Left renal pelvis (tissue), 4 donors: Measurements from ENCODE around the gene DLEC1. TPM values are rescaled to one million over a fixed set of nuclear protein-coding genes. Genes with fewer than 3 reads are reported as not detected.

Source experiments
- DNase-seq, 4 donors: peaks; one replicate each; pipeline ENCODE4 v3.0.0-alpha.2; 2013; ENCODE audit warnings: low read depth in 4 of 4, low spot score in 3 of 4
- polyA plus RNA-seq, 4 donors: library from polyadenylated mRNA; unstranded; fragments of 120-200 nt; gene quantifications; one replicate each; pipeline ENCODE4 v1.2.1, GENCODE V29; 2013; ENCODE audit not compliant: insufficient read length in 4 of 4

The DLEC1 gene
- polyA plus RNA-seq, 4 donors = 0.75 to 1.8 (median 1.0) TPM

DNA sequence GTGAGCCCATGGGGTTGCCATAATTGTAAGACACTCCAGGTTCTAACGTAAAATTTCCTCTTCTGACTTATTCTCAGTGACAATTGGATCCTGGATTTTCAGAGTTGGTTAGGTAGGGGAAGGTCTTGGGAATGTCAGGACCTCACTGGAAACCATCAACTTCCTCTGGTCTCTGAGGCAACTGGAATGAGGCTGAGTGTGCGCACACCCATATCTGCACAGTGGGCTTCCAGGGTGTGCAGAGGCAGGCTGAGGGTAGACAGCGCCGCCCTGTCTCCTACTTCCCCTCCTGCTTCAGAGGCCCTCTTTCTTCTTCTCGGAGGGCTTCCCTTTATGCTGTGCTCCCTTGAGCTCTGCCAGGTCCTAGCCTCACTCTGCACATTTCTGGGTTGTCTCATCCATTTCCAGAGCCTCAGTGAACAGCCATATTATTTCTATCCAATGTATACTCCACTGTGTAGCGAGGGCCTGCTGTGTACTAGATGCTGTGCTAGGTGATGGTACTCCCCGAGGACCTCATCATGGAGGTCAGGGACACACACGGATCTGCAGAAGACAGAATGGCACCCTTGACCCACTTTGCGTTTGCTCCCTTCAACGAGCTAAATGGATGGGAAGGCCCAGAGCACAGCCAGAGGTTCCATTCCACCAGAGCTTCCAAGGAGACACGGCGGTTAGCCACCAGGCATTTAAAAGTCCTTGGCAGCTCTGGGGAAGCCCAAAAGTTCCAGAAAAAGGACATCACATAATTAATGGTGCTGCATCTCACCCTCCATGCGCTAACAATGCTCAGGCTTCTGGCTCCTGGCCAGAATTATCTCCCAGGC, 79.6 kb downstream of the DLEC1 start:
- no peak for DNase-seq

DNA sequence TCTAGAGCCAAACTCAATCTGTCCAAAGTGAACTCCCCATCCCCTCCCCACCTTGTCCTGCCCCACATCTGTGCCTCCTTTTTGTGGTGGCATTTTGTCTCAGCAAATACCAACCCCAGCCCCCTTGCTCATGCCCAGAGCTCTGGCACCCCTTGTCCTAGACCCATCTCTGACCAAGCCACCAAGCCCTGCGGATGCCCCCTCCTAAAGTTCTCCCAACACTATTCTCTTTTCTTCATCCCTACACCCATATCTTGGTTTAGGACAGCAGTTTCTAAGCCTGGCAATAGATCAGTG, 80.2 kb downstream of the DLEC1 start:
- no peak for DNase-seq

DNA sequence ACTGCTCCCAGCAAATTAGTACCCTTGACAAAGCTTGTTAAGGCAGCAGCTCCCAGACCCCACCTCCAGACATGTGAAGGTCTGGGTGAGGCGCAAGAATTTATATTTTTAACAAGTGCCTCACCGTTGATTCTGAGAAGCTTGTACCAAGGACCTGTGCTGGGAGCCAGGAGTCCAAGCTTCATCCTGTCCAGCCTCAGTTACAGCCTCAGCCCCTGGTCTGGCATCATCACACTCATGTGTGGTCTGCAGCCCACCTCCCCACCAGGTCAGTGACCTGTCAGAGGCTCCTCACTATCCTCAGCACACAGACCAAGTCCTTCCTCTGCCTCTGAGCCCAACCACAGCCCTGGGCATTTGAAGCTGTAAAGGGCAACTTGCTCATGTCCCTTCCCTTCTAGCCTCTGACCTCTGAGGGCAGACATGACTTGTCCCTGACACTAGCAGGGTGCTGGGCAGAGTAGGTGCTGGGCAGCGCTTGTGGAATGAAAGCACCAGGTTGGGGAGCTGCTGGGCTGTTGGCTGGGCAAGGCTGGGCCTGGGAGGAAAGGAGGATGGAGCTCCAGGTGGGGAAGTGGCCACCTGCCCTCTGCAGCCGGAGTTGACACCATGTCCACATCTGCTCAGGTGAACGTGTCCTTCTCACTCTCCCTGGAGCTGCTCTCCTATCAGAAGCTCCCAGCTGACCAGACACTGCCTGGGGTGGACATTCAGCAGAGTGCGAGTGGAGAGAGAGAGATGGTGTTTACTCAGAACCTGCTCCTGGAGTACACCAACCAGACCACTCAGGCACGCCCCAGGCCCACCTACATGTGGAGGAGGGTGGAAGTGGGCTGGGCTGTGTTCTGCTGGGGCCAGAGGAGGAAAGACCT, 81.0 kb downstream of the DLEC1 start:
- no peak for DNase-seq

DNA sequence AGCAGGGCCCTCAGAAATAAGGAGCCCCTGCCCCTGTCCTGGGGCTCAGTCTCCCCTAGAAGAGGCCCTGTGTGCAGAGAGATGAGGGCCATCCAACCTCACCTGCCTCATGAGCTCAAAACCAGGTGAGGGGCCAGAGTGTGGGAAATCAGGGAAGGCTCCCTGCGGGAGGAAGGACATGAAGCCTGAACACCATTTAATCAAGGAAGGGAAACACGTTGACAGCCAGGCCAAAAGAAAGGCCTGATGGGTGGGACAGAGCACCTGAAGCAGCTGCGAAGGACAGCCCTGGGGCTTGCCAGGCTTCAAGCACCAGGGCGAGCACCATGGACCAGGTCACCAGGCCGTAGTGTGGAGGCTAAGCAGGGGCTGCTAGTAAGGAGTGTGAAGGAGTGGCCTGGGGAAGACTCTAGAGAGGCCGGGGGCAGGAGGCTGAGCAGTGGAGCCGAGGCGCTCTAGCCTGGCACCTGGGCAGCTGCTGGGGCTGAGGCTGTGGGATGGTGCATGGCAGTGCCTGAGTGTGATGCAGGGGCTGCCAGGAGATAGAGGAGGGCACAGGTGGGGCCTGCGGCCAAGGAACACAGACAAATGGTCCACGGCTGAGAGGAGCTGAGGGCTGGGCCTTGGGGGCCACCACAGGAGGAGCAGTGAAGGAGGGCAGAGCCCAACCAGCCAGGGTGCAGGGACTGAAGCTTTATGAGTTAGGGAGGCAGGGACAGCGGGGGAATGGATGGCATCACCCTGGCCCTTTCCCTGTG, 81.9 kb downstream of the DLEC1 start:
- no peak for DNase-seq

DNA sequence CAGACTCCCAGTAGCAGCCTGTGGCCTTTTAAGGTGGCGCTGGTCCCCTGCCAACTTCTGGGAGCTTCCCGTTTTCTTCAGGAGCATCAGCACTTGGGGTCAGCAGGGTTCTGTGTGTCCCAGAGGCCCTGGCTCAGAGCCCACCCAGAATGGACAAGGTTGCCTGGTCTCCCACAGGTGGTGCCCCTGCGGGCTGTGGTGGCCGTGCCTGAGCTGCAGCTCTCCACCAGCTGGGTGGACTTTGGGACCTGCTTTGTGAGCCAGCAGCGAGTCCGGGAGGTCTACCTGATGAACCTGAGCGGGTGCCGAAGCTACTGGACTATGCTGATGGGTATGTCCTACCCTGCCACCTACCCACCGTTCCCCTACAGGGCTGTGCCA, 82.4 kb downstream of the DLEC1 start:
- no peak for DNase-seq

DNA sequence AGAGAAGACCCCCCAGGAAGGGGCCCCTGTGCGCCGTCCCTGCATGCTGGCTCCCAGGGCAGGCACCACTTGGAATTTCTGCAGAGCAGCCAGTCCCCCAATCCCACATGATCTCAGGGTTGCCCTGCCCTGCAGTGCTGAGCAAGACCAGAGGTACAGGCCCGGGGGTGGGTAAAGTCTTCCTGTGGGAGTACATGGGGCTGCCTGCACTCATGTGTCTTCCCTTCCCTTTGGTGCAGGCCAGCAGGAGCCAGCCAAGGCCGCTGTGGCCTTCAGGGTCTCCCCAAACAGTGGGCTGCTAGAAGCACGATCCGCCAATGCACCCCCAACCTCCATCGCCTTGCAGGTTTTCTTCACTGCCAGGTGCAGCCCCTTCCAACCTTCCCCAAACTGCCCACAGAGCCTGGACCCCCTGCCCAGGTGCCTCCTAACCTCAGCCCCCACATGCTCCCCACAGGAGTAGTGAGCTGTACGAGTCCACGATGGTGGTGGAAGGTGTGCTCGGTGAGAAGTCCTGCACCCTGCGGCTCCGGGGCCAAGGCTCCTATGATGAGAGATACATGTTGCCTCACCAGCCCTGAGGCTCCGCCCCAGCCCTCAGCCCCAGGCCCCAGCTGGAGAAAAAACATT, 82.9 kb downstream of the DLEC1 start:
- no peak for DNase-seq

DNA sequence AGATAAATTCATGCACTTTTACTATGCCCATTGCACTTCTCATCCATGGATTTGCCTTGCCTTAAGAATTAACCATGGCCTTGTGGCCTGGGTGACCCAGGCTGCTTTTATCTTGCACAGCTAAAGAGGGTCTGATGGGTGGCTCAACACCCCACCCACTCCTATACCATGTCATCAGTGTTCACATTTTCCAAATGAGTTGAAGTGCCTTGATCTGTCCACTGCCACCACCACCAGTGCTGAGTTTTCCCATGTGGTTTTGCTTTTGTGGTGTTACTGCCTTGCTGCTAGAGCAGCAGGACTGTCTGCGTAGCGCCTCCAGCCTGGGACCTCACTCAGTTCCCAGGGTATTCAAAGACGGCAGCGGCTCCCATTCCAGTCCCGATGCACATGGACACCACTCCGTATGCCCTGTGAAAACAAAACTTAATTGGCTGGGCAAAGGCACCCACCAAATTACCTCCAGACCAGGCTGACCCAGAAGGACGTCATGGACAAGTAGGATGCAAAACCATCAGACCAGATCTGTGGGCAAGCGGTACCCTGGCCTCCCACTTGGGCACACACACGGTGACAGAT, 83.8 kb downstream of the DLEC1 start:
- DNase-seq = no peak

DNA sequence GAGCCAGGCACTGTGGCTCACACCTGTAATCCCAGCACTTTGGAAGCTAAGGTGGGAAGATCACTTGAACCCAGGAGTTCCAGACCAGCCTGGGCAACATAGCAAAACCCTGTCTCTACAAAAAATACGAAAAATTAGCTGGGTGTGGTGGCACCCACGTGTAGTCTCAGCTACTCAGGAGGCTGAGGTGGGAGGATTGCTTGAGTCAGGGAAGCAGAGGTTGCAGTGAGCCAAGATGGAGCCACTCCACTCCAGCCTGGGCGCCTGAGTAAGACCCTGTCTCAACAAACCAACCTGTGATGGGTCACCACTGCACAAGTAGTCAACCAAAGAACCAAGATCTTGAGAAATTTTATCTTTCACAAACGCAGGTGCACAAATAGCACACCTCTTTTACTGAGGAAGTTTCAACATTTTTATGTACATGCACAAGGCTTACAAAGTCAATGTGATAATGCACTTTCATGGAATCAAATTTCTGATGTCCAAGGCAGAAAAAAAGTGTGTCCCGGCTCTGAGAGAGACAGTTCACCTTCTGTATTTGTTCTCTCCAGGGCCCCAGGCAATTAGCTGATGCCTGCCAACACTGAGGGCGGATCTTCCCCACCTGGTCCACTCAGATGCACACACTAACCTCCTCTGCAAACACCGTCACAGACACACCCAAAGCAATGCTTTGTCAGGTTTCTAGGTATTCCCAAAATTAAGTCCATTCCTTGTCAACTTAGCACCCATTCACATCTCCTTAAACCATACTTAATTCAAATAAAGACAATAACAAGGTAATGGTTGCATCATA, 85.5 kb downstream of the DLEC1 start:
- DNase-seq = no peak

DNA sequence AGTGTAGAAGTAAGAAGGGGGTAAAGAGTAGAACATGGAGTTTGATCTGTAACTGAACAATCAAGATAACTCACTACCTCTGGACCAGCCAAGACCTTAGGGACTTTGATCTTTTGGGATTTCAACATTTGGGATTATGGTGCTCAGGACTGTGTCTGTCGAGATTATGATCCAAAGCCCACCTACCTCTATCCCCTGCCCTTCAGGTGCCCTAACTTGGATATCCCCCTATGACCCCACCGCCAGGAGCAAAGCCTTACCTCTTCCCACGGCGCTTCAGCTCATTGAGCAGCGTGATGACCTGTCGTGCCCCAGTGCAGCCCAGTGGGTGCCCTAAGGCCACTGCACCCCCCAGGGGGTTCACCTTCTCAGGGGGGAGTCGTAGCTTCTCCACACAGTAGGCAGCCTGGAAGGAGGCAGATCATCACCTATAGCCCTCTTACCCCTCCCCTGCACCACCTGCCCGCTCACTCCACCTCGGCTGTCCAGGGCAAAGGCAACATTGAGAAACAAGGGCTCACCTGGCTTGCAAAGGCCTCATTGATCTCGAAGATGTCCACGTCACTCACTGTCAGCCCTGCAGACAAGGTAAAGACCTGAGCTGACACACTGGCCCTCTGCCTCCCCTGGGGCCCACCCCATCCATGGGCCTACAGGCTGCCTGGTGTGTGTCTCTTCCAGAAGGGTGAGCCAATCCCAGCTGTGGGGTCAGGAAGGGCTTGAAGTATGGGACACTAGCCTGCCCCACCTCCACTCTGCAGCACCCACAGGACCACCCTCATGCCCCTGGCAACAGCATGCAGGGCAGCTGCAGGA, 86.5 kb downstream of the DLEC1 start:
- DNase-seq = no peak

DNA sequence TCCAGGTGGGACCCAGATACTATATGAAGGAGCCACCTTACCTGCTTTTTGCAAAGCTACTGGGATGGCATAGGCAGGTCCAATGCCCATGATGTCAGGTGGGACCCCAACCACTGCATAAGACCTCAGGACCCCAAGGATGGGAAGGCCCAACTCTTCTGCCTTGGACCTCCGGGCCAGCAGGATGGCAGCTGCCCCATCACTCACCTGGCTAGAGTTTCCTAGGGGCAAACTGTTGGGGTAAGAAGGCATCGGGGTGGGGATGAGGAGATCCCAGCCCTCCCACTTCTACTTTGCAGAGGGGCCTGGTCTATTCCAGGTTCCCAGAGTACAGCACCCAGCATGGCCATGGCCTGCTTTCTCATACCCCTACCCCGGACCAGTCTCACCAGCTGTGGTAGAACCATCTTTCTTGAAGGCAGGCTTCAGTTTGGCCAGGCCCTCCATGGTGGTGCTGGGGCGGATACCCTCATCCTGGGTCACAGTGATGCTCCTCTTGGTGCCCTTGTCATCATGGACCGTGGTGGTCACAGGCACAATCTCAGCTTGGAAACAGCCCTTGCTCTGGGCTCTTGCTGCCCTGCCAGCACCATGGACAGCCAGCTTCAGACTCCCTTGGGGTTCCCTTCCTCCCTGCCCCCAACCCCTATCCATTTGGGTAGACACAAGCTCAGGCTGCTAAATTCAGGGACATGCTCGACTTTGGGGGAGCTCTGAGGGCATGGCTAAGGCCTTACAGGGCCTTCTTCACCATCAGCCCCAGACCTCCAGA, 87.3 kb downstream of the DLEC1 start:
- no peak for DNase-seq

DNA sequence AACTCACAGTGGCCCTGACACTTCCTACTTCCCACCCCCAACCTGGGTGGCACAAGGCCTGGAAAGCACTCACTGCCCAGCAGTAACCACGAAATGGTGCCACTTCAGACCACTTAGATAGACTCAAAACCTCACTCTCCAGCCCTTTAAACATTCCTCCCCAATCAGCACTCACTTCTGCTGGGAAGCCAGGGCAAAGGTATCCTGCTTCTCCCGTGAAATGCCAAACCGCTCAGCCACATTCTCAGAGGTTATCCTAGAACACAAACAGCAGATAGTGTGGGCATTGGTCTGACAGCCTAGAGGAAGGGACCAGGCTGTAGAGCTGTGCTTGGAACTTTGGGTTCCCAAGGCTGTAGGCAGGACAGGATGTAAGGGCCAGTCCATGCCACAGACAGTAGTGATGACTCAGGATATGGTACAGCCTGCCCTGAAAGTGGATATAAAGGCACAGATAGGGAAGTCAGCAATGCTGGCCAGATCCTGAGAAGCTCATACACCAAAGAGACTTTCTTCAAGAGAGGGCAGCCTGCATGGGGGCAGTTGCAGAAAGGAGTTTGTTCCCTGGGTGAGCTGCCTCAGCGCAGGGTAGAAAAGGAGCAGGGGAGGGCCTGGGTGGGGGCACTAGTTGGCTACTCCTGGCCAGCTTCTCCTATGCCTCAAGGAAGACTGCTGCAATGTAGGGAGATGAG, 88.7 kb downstream of the DLEC1 start:
- no peak for DNase-seq

DNA sequence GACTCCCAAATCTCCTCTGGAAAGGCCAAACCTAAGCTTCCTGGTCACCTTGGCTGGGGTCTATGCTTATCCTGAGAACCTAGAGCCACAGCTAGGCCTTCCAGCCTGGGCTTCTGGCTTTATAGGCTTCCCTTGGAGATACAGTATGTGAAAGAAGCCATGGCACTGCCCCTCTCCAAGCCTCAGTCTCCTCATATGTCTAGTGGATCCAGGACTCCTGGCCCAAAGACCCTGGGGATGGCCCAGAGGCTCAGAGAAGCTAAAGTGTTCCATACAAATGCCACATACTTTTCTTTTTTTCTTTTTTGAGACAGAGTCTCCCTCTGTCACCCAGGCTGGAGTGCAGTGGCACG, 89.3 kb downstream of the DLEC1 start:
- no peak for DNase-seq

DNA sequence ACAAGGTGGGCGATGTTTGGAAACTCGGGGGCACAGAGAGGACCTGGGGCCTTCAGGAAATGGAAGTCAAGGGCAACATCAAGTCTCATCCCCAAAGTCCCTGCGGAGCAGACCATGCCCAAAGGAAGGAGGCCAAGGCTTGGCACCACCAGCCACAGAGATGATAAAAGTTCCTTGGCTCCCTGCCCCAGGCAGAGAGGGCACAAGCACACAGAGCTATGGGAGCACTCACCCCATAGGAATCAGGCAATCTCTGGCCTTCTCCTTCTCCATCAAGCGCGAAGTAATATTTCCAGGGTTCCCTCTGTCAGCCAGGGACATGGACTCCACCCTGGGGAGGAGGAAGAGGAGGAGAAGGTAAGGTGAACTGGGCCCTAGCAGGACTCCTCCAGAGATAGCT, 90.0 kb downstream of the DLEC1 start:
- DNase-seq = no peak

DNA sequence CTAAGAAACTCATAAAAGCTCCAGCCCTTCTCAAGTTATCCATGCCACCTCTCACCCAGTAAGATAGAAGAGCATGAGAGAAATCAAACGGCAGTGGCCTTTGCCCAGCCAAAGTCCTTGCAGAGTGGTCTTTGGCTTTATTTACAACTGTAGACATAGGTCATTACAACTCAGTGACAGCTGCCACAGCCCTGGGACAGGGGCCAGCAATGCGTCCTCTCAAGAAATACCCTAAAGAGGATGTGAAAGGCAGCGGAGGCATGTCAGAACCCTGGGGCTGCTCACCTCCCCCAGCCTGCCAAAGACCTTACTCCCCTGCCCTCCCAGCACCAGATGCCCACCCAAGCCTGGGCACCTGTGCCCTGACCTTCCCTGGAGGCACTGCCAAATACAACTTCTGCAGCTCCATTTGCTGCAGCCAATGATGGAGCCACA, 91.6 kb downstream of the DLEC1 start:
- DNase-seq = no peak

DNA sequence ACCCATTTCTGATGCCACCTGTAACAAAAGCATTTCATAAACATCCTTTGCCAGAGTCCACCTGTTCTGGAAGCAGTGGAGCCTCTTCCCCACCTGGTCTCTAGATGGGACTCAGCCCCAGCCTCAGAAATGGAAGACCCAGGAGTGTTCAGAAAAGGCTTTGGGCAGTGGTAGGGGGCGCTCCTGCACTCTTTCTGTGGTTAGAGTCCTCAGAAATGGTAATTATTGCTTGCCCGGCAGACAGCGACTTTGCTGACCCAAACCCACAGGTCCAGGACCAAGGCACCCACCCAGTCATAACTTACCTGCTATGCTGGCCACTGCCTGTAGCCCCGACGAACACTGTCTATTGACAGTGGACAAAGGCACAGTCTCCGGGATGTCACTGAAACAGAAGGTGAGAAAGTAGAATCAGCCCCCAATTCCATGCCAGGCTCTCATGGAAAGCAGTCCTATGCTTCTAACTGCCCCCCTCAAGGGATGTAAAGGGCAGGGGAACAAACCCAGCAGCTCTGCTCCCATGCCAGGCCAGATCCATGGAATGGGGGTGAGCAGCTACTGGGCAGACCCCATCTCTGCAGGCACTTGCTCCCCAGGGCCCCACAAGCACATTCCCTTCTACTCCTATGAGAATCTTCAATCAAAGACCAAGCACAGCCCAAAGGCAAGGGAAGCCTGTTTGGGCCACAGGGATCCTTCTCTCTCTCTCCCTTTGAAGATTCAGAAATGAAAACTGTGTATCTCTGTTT, 92.8 kb downstream of the DLEC1 start:
- no peak for DNase-seq

DNA sequence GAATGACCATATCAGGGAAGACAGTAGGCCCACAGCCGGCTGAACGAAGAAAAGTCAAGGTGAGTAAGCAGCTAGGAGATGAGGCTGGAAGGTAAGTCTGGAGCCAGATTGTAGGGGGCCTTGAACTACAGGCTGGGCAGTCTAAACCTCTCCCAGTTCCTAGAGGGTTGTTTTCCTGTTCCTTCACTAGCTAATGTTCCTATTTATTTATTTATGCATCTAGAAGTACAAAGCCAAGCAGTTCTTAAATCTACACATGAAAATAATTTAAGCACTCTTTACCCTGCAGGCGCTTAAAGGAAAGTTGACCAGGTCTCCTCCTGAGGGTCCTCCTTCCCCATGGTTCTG, 94.2 kb downstream of the DLEC1 start:
- no peak for DNase-seq
